ENCODE data around the gene TSPAN11.

DNA sequence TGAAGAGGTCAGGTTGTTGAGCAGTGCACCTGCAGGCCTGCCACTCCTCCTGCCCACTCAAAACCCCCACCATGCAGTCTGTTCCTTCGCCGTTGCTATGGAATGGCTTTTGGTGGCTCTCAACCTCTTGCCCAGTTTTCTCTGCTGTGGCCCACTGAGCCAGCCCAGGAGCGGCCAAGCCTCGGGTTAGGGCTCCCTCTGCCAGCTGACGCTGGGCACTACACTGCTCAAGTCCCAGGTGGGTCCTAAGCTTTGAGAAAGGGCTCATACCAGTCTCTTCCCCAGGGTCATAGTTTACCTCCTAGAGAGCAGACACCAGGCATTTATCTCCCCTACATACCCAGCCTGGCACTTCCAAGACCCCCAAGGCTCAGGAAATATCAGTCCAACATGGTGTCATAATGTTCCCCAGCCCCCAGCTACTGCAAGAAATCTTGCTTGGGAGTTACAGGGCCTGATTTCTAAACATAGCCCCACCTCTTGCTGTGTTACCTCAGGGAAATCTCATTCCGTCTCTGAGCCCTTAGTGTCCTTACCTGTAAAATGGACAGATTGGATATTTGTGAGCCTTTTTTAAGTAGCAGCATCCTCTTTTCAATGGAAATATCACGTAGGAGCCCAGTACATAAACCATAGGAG, 59.4 kb downstream of the TSPAN11 start:
- TF ChIP-seq, protein P1, sequence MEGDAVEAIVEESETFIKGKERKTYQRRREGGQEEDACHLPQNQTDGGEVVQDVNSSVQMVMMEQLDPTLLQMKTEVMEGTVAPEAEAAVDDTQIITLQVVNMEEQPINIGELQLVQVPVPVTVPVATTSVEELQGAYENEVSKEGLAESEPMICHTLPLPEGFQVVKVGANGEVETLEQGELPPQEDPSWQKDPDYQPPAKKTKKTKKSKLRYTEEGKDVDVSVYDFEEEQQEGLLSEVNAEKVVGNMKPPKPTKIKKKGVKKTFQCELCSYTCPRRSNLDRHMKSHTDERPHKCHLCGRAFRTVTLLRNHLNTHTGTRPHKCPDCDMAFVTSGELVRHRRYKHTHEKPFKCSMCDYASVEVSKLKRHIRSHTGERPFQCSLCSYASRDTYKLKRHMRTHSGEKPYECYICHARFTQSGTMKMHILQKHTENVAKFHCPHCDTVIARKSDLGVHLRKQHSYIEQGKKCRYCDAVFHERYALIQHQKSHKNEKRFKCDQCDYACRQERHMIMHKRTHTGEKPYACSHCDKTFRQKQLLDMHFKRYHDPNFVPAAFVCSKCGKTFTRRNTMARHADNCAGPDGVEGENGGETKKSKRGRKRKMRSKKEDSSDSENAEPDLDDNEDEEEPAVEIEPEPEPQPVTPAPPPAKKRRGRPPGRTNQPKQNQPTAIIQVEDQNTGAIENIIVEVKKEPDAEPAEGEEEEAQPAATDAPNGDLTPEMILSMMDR (IDR thresholded peaks at IDR 0.05; ENCODE audit: insufficient read depth, low read depth, low read length), result peak; percentile 60
- no peak for TF ChIP-seq EZH2 (IDR thresholded peaks at IDR 0.05; ENCODE audit: insufficient read depth, low read length)

All from astrocyte (in vitro differentiated cells and primary cell).